Chondrocyte (in vitro differentiated cells): ENCODE measurements around the gene KIFAP3. TPM values are rescaled to one million over a fixed set of nuclear protein-coding genes. Genes with fewer than 3 reads are reported as not detected.
"Not testable (repeated sequence)": the region's sequence is repeated elsewhere in the genome, so short reads cannot be mapped to it uniquely, and the experiment has no call there.

Source experiments
- DNase-seq: peaks from one replicate; pipeline ENCODE4 v3.0.0; 2021; ENCODE audit warnings: mixed read lengths, low spot score
- H3K27ac Mint-ChIP-seq: one replicate; pipeline ENCODE4 v1.8.0; 2021; ENCODE audit warnings: mild to moderate bottlenecking, moderate library complexity, mixed read lengths; ENCODE audit not compliant: unreplicated experiment
- H3K27me3 Mint-ChIP-seq: 2 replicates; pipeline ENCODE4 v1.8.0; 2021; ENCODE audit warnings: low read depth, mixed read lengths
- H3K36me3 Mint-ChIP-seq: 2 replicates; pipeline ENCODE4 v1.8.0; 2021; ENCODE audit warnings: low read depth, mixed read lengths
- H3K4me1 Mint-ChIP-seq: 2 replicates; pipeline ENCODE4 v1.8.0; 2021; ENCODE audit warnings: low read depth, mild to moderate bottlenecking, mixed read lengths
- H3K4me3 Mint-ChIP-seq: one replicate; pipeline ENCODE4 v1.8.0; 2021; ENCODE audit warnings: mild to moderate bottlenecking, moderate library complexity, mixed read lengths; ENCODE audit not compliant: unreplicated experiment
- H3K9me3 Mint-ChIP-seq: 2 replicates; pipeline ENCODE4 v1.8.0; 2021; ENCODE audit warnings: low read depth, mixed read lengths
- total RNA-seq: library from RNA; stranded (reverse); gene quantifications from 3 replicates; pipeline ENCODE4 v1.2.1, GENCODE V29; 2021
- TF ChIP-seq, protein P1 (sequence below): fragments of 200-600 bp; sonication (generic); IDR thresholded peaks from 2 replicates; pipeline ENCODE4 v1.5.0; 2021; ENCODE audit warnings: antibody characterized with exemption, mild to moderate bottlenecking, moderate library complexity

The KIFAP3 gene
- total RNA-seq, 1 donor from 2014 or later, result 25.5 TPM

DNA sequence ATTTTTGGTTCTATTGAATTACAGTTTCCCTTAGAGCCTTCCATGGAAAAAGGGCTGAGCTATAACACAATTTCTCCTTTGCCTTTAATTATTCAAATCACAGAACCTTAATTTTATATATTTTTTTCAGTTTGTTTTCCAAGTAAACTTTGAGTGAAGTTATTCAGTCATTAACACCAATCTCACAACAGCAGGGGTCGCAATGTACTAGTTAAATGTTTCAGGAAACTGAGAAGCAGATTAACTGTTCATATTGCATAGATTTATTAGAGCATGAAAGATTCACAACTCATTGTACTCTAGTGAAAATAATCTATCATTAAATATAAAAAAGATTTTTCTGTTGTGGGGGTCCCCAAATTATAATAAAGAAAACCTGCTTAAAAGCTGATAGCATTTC, 64.1 kb downstream of the KIFAP3 start:
- no peaks in the 10 kb centered on the region for H3K27me3 Mint-ChIP-seq
- no peak for DNase-seq

DNA sequence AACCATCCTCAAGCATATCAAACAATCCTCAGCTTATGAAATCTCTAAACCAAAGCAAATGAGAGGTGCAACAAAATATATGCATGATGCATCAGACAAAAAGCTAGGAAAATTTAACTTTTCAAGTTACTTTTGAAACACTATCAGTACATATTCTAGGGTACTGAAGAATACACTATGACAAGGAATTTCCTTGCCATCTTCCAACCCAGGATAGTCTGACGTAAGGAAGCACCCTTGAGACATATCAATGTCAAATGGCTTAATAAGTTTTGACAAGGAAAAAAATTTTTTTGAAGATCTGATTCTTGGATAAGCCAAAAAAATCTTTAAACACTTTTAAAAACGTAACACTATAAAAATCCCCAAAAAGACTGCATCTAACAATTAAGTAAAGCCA, 64.9 kb downstream of the KIFAP3 start:
- DNase-seq, result no peak
- Mint-ChIP-seq H3K36me3 (peaks cover 14% of the 10 kb centered on the region), H3K27me3 (no peaks in the 10 kb centered on the region), H3K27ac (no peak overlapping the region), H3K9me3 (peaks cover 12% of the 10 kb centered on the region), H3K4me3 (no peak overlapping the region), H3K4me1 (peaks cover 3% of the 10 kb centered on the region)
- TF ChIP-seq, protein P1, sequence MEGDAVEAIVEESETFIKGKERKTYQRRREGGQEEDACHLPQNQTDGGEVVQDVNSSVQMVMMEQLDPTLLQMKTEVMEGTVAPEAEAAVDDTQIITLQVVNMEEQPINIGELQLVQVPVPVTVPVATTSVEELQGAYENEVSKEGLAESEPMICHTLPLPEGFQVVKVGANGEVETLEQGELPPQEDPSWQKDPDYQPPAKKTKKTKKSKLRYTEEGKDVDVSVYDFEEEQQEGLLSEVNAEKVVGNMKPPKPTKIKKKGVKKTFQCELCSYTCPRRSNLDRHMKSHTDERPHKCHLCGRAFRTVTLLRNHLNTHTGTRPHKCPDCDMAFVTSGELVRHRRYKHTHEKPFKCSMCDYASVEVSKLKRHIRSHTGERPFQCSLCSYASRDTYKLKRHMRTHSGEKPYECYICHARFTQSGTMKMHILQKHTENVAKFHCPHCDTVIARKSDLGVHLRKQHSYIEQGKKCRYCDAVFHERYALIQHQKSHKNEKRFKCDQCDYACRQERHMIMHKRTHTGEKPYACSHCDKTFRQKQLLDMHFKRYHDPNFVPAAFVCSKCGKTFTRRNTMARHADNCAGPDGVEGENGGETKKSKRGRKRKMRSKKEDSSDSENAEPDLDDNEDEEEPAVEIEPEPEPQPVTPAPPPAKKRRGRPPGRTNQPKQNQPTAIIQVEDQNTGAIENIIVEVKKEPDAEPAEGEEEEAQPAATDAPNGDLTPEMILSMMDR, result no peak

More for the DNA sequence above, 64.1 kb downstream of the KIFAP3 start:
- peaks cover 3% of the 10 kb centered on the region for H3K4me1 Mint-ChIP-seq
- no peak overlapping the region for H3K27ac Mint-ChIP-seq
- peaks cover 15% of the 10 kb centered on the region for H3K36me3 Mint-ChIP-seq
- peaks cover 12% of the 10 kb centered on the region for H3K9me3 Mint-ChIP-seq
- TF ChIP-seq, protein P1, result peak; percentile 90
- H3K4me3 Mint-ChIP-seq, result no peak overlapping the region

DNA sequence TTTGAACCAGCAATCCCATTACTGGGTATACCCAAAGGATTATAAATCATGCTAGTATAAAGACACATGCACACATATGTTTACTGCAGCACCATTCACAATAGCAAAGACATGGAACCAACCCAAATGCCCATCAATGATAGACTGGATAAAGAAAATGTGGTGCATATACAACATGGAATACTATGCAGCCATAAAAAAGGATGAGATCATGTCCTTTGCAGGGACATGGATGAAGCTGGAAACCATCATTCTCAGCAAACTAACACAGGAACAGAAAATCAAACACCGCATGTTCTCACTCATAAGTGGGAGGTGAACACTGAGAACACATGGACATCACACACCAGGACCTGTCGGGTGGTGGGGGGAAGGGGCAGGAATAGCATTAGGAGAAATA, 65.8 kb downstream of the KIFAP3 start:
- H3K27ac Mint-ChIP-seq, H3K27me3 Mint-ChIP-seq, H3K4me3 Mint-ChIP-seq, H3K4me1 Mint-ChIP-seq, DNase-seq: not testable (repeated sequence)
- Mint-ChIP-seq H3K36me3 (peaks cover 11% of the 10 kb centered on the region), H3K9me3 (peaks cover 12% of the 10 kb centered on the region)

DNA sequence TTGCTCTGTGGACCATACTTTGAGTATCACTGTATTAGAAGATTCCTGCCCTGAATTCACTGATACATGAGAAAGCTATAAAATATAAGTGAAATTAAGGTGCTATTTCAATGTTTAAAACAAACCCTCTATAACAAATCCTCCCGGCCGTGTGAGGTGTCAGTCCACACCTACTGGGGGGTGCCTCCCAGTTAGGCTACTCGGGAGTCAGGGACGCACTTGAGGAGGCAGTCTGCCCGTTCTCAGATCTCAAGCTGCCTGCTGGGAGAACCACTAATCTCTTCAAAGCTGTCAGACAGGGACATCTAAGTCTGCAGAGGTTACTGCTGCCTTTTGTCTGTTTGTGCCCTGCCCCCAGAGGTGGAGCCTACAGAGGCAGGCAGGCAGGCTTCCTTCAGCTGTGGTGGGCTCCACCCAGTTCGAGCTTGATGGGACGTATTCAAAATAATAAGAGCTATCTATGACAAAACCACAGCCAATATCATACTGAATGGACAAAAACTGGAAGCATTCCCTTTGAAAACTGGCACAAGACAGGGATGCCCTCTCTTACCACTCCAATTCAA, 71.1 kb downstream of the KIFAP3 start:
- not testable (repeated sequence) for H3K36me3 Mint-ChIP-seq, H3K27me3 Mint-ChIP-seq, DNase-seq, H3K4me1 Mint-ChIP-seq, H3K27ac Mint-ChIP-seq, H3K4me3 Mint-ChIP-seq
- peaks cover 11% of the 10 kb centered on the region for H3K9me3 Mint-ChIP-seq

DNA sequence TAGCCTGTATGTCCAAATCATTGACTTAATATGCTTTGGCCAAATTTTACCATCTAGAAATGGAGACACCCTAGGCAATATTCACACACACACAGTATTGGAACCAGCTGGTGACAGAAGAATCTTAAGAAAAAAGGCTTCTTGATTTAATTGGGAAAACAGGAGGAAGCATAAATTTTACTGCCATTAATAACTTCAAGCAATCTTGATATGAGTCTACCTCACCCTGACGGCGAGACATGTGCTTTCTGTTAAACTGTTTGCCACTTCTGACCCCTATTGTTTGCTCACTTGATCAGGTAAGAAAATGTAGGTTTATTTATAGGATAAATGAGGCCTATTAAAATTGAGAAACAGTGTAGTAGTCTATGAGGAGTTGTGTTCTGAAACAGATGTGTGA, 73.2 kb downstream of the KIFAP3 start:
- Mint-ChIP-seq H3K36me3 (peaks cover 8% of the 10 kb centered on the region), H3K27ac (no peak overlapping the region), H3K4me3 (no peak overlapping the region), H3K9me3 (no peaks in the 10 kb centered on the region), H3K4me1 (peaks cover 6% of the 10 kb centered on the region), H3K27me3 (no peaks in the 10 kb centered on the region)
- TF ChIP-seq, protein P1, result no peak
- DNase-seq, result no peak

DNA sequence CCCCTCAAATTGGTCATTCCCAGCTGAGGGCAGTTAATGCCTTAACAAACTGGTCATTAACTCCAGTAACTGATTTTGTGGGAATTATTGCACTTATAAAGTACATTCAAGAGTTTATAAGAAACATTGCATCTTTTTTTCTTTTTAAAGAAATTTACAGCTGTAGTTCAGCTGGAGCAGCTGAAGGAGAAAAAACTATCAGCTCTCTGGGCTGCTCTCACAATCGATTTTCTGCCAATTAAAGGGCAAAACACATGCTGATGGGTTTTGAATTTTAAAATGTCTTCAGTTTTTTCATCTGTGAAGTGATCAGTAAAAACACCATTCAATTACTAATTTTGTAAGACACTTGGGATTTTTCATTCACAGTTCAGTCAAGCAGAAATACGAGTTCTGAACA, 74.7 kb downstream of the KIFAP3 start:
- no peaks in the 10 kb centered on the region for H3K9me3 Mint-ChIP-seq

More for the DNA sequence above, 74.7 kb downstream of the KIFAP3 start:
- DNase-seq, result no peak
- Mint-ChIP-seq H3K4me3 (no peak overlapping the region), H3K27ac (no peak overlapping the region), H3K27me3 (no peaks in the 10 kb centered on the region), H3K36me3 (peaks cover 8% of the 10 kb centered on the region), H3K4me1 (peaks cover 6% of the 10 kb centered on the region)
- TF ChIP-seq, protein P1, result no peak
